RWPE1 (cell line): ENCODE measurements around the gene UPK3A.

Experiments used
- CTCF ChIA-PET: fragments of 350-600 bp; sonication (Branson Sonifier 250); formaldehyde crosslinking; extraction: SDS; loops from one replicate; lab custom pipeline; 2021; lab: Yijun Ruan, JAX
- POLR2A ChIA-PET: fragments of 400-600 bp; formaldehyde crosslinking; extraction: SDS; loops from one replicate; lab custom pipeline; 2020; ENCODE audit warnings: antibody characterized with exemption; ENCODE audit not compliant: low non-redundant PET; lab: Yijun Ruan, JAX
- DNase-seq: peaks from one replicate; pipeline ENCODE4 v3.0.0; 2012; ENCODE audit warnings: low spot score
- H3K27ac ChIP-seq: fragments of 450-650 bp; 2 replicates; pipeline ENCODE4 v1.5.1; 2017
- CTCF ChIP-seq: fragments of 450-650 bp; conservative IDR thresholded peaks from 2 replicates; pipeline ENCODE4 v1.5.1; 2017; ENCODE audit warnings: low read depth, mild to moderate bottlenecking

Gene UPK3A

GRCh38 chr22:45340323-45340722, 55.6 kb downstream of the UPK3A start:
- DNase-seq, result no peak
- H3K27ac ChIP-seq, result no peak overlapping the region
- ChIA-PET POLR2A (interaction anchor here (0.6 kb wide), 1 partner anchor 438 kb away, joined by 3 read pairs; no protein-coding TSS in a partner anchor), CTCF (interaction anchor here (0.7 kb wide), 1 partner anchor 1399 kb away, joined by 8 read pairs; no protein-coding TSS in a partner anchor)
- TF ChIP-seq CTCF, result no peak

- no peak overlapping the region for H3K27ac ChIP-seq
- TF ChIP-seq CTCF, result no peak
- POLR2A ChIA-PET, result no interaction called here
- CTCF ChIA-PET, result no interaction called here
- no peak for DNase-seq
Measured at GRCh38 chr22:45341498-45341897, 56.7 kb downstream of the UPK3A start.

GRCh38 chr22:45343143-45343542, 58.4 kb downstream of the UPK3A start:
- ChIA-PET POLR2A (no interaction called here), CTCF (no interaction called here)
- DNase-seq, result no peak
- no peak for TF ChIP-seq CTCF
- no peak overlapping the region for H3K27ac ChIP-seq

- TF ChIP-seq CTCF, result no peak
- H3K27ac ChIP-seq, result no peak overlapping the region
- CTCF ChIA-PET, result no interaction called here
- POLR2A ChIA-PET, result no interaction called here
- DNase-seq, result no peak
Measured at GRCh38 chr22:45344334-45344733, 59.6 kb downstream of the UPK3A start.
